GM23338 (cell line): ENCODE results near the gene CREB3L2. TPM values are rescaled to one million over a fixed set of nuclear protein-coding genes. Genes with fewer than 3 reads are reported as not detected.

Experiments used
- ATAC-seq: fragments of 200-7000 bp; cut with Tn5 transposase; 3 replicates; pipeline ENCODE4 v1.9.1; 2020
- DNase-seq: peaks from one replicate; pipeline ENCODE4 v3.0.0-alpha.2; 2015; ENCODE audit warnings: low spot score
- H2AFZ ChIP-seq: fragments of 200-600 bp; sonication (generic); 2 replicates; pipeline ENCODE4 v1.8.0; 2016; ENCODE audit warnings: antibody characterized with exemption, mild to moderate bottlenecking, moderate library complexity
- H3F3A ChIP-seq: fragments of 200-600 bp; sonication (generic); replicated peaks from 2 replicates; pipeline ENCODE4 v1.8.0; 2017; ENCODE audit warnings: antibody characterized with exemption, mixed run types, low read depth
- H3K27ac ChIP-seq: fragments of 200-600 bp; sonication (generic); 2 replicates; pipeline ENCODE4 v1.6.1; 2016; ENCODE audit warnings: low read depth
- H3K27me3 ChIP-seq: fragments of 200-600 bp; sonication (generic); 2 replicates; pipeline ENCODE4 v1.8.0; 2016; ENCODE audit warnings: mild to moderate bottlenecking, mixed run types, moderate library complexity; ENCODE audit not compliant: insufficient read depth
- H3K36me3 ChIP-seq: fragments of 200-600 bp; sonication (generic); 2 replicates; pipeline ENCODE4 v1.8.0; 2016; ENCODE audit warnings: mild to moderate bottlenecking; ENCODE audit not compliant: insufficient read depth
- H3K4me1 ChIP-seq: fragments of 200-600 bp; sonication (generic); 2 replicates; pipeline ENCODE4 v1.8.0; 2016; ENCODE audit warnings: mild to moderate bottlenecking, moderate library complexity; ENCODE audit not compliant: insufficient read depth
- H3K4me2 ChIP-seq: fragments of 200-600 bp; sonication (generic); 2 replicates; pipeline ENCODE4 v1.7.1; 2017; ENCODE audit warnings: mixed run types
- H3K4me3 ChIP-seq: fragments of 200-600 bp; sonication (generic); 2 replicates; pipeline ENCODE4 v1.6.1; 2016; ENCODE audit warnings: mixed run types
- H3K79me2 ChIP-seq: fragments of 200-600 bp; sonication (generic); replicated peaks from 2 replicates; pipeline ENCODE4 v1.8.0; 2017; ENCODE audit warnings: mild to moderate bottlenecking; ENCODE audit not compliant: insufficient read depth
- H3K9me2 ChIP-seq: fragments of 200-600 bp; sonication (generic); 2 replicates; pipeline ENCODE4 v1.8.0; 2017; ENCODE audit not compliant: insufficient read depth
- H4K20me1 ChIP-seq: fragments of 200-600 bp; sonication (generic); replicated peaks from 2 replicates; pipeline ENCODE4 v1.8.0; 2017; ENCODE audit warnings: mild to moderate bottlenecking; ENCODE audit not compliant: insufficient read depth
- H3K27ac Mint-ChIP-seq: 2 replicates; pipeline ENCODE4 v1.8.0; 2020; ENCODE audit warnings: inconsistent platforms, mild to moderate bottlenecking, moderate library complexity, mixed read lengths
- H3K27me3 Mint-ChIP-seq: 3 replicates; pipeline ENCODE4 v1.8.0; 2022; ENCODE audit warnings: low read depth, mild to moderate bottlenecking, moderate library complexity, mixed read lengths, inconsistent platforms; ENCODE audit not compliant: insufficient read depth, poor library complexity
- H3K36me3 Mint-ChIP-seq: 3 replicates; pipeline ENCODE4 v1.8.0; 2021; ENCODE audit warnings: low read depth, mild to moderate bottlenecking, inconsistent platforms, moderate library complexity, mixed read lengths
- H3K4me1 Mint-ChIP-seq: 3 replicates; pipeline ENCODE4 v1.8.0; 2020; ENCODE audit warnings: mild to moderate bottlenecking, inconsistent platforms, mixed read lengths
- H3K4me3 Mint-ChIP-seq: 3 replicates; pipeline ENCODE4 v1.8.0; 2021; ENCODE audit warnings: moderate library complexity, mild to moderate bottlenecking, inconsistent platforms, mixed read lengths
- H3K9me3 Mint-ChIP-seq: 3 replicates; pipeline ENCODE4 v1.8.0; 2020; ENCODE audit warnings: moderate library complexity, mild to moderate bottlenecking, inconsistent platforms, mixed read lengths
- CTCF ChIP-seq, 2 experiments: fragments of 200-600 bp in 1 of 2; sonication (generic) in 1 of 2; conservative IDR thresholded peaks; 2 replicates each; pipeline versions ENCODE4 v1.5.1 to v1.6.1; 2016 to 2017; ENCODE audit warnings: antibody characterized with exemption in 2 of 2, low read depth in 2 of 2, mild to moderate bottlenecking in 2 of 2, moderate library complexity in 1 of 2
- EZH2phosphoT487 ChIP-seq: fragments of 200-600 bp; sonication (generic); IDR thresholded peaks from one replicate; pipeline ENCODE4 v1.8.1; 2018; ENCODE audit warnings: antibody characterized with exemption; ENCODE audit not compliant: unreplicated experiment
- NANOG ChIP-seq: IDR thresholded peaks from 2 replicates; pipeline ENCODE4 v1.6.1; 2016; ENCODE audit warnings: antibody characterized with exemption, borderline replicate concordance
- POLR2AphosphoS5 ChIP-seq: IDR thresholded peaks from 2 replicates; pipeline ENCODE4 v1.6.1; 2016; ENCODE audit warnings: antibody characterized with exemption, low read depth
- ZNF462 ChIP-seq: fragments of 250-450 bp; sonication (Bioruptor Pico); IDR thresholded peaks from 2 replicates; pipeline ENCODE4 v1.5.0; 2020; ENCODE audit warnings: mild to moderate bottlenecking, moderate library complexity
- polyA plus RNA-seq: library from polyadenylated mRNA; unstranded; fragments of >200 nt; fragmentation: Nextera tagmentation; extraction: Ambion mirVana; gene quantifications from 2 replicates; pipeline ENCODE4 v1.2.1, GENCODE V29; 2016
- total RNA-seq: library from RNA; depleted of rRNA; stranded (reverse); fragments of >200 nt; shearing (Covaris generic); gene quantifications from 2 replicates; pipeline ENCODE4 v1.2.3, GENCODE V29; 2014

Gene CREB3L2
- total and polyA plus RNA-seq, 2 experiments from 2014 or later, result 14.5 to 27.1 TPM

- peak overlapping the region; percentile 7; the same call in 1 of the 3 replicates for H3K4me3 Mint-ChIP-seq
- H3K9me3 Mint-ChIP-seq, result no peaks in the 10 kb centered on the region
- Histone ChIP-seq H3F3A (no peaks in the 10 kb centered on the region), H3K9me2 (0 out of 2 replicates have a peak, but pooled peaks cover 1% of the 10 kb centered on the region), H3K36me3 (no peaks in the 10 kb centered on the region), H3K79me2 (peaks cover 91% of the 10 kb centered on the region), H2AFZ (no peak overlapping the region), H4K20me1 (peaks cover 6% of the 10 kb centered on the region; the same call in 1 of the 2 replicates), H3K4me2 (peak overlapping the region; percentile 50), H3K4me3 (no peak overlapping the region), H3K27me3 (no peaks in the 10 kb centered on the region), H3K27ac (peak overlapping the region; percentile 81; the same call in 1 of the 2 replicates), H3K4me1 (peaks cover 33% of the 10 kb centered on the region)
- H3K27ac Mint-ChIP-seq, result peak overlapping the region; percentile 46; the same call in 1 of the 2 replicates
- TF ChIP-seq ZNF462 (no peak), CTCF (conservative IDR thresholded peaks at IDR 0.05; ENCODE audit: low read depth in 2 of 2) (no peak), POLR2AphosphoS5 (no peak), EZH2phosphoT487 (no peak), NANOG (no peak)
- peaks cover 5% of the 10 kb centered on the region for H3K27me3 Mint-ChIP-seq
- DNase-seq (peak; percentile 45), ATAC-seq (peak; percentile 73)
- H3K36me3 Mint-ChIP-seq, result 0 out of 3 replicates have a peak, but pooled peaks cover under 1% of the 10 kb centered on the region
- H3K4me1 Mint-ChIP-seq, result peaks cover 51% of the 10 kb centered on the region
These were observed 48.7 kb downstream of the CREB3L2 start for GRCh38 chr7:137953043-137953664.
